ENCODE data around the gene OCSTAMP. TPM values are rescaled to one million over a fixed set of nuclear protein-coding genes. Genes with fewer than 3 reads are reported as not detected.

The OCSTAMP gene
- total and polyA plus RNA-seq, 8 donors, result not detected

GRCh38 chr20:46546936-46547335, 3.5 kb downstream of the OCSTAMP start:
- Histone ChIP-seq H3K4me1 (no peaks in the 10 kb centered on the region), H3K27ac (no peak overlapping the region), H3K4me3 (no peak overlapping the region), H3K9me3 (no peaks in the 10 kb centered on the region), H3K36me3 (no peaks in the 10 kb centered on the region), H3K27me3 (no peaks in the 10 kb centered on the region)
- no peak for ATAC-seq
- no peak for TF ChIP-seq CTCF (IDR thresholded peaks at IDR 0.05)
- intact Hi-C loops (cut with DNase I), result no loop called here
- DNase-seq, result no peak
- 58 to 76% methylated on average over 6 of the region's 6 CpGs for WGBS, 2 donors
- no peak for FAIRE-seq

- intact Hi-C loops (cut with DNase I), result no loop called here
- TF ChIP-seq CTCF (IDR thresholded peaks at IDR 0.05), result no peak
- no peak for FAIRE-seq
- no peak for ATAC-seq
- H3K27me3 ChIP-seq, result no peaks in the 10 kb centered on the region
- H3K4me3 ChIP-seq, result no peak overlapping the region
- no peak overlapping the region for H3K27ac ChIP-seq
- WGBS, 2 donors, result 80 to 81% methylated on average over 3 of the region's 3 CpGs
- no peaks in the 10 kb centered on the region for H3K36me3 ChIP-seq
- no peaks in the 10 kb centered on the region for H3K4me1 ChIP-seq
- no peak for DNase-seq
- no peaks in the 10 kb centered on the region for H3K9me3 ChIP-seq
Measured at GRCh38 chr20:46546298-46546697, 4.2 kb downstream of the OCSTAMP start.

- Histone ChIP-seq H3K27ac (no peak overlapping the region), H3K36me3 (no peaks in the 10 kb centered on the region), H3K27me3 (no peaks in the 10 kb centered on the region), H3K4me1 (no peaks in the 10 kb centered on the region), H3K9me3 (no peaks in the 10 kb centered on the region), H3K4me3 (no peak overlapping the region)
- peak in 1 of 6 donors; percentile 52 for DNase-seq
- ATAC-seq, result no peak
- no peak for FAIRE-seq
- TF ChIP-seq CTCF (IDR thresholded peaks at IDR 0.05), result no peak
- WGBS, 2 donors, result 80 to 89% methylated on average over 9 of the region's 9 CpGs
- intact Hi-C loops (cut with DNase I), result no loop called here
Measured at GRCh38 chr20:46545827-46546138, 4.7 kb downstream of the OCSTAMP start.

- TF ChIP-seq CTCF (IDR thresholded peaks at IDR 0.05), result no peak
- FAIRE-seq (no peak), DNase-seq (no peak), ATAC-seq (peak in 2 of 4 donors; percentile 45)
- Histone ChIP-seq H3K36me3 (no peaks in the 10 kb centered on the region), H3K4me1 (no peaks in the 10 kb centered on the region), H3K27ac (no peak overlapping the region), H3K27me3 (no peaks in the 10 kb centered on the region), H3K4me3 (no peak overlapping the region), H3K9me3 (no peaks in the 10 kb centered on the region)
- intact Hi-C loops (cut with DNase I), result no loop called here
- 80 to 86% methylated on average over 14 of the region's 14 CpGs for WGBS, 2 donors
Measured at GRCh38 chr20:46545077-46545826, 5.2 kb downstream of the OCSTAMP start.

GRCh38 chr20:46544576-46544975, 5.9 kb downstream of the OCSTAMP start:
- ATAC-seq (no peak), DNase-seq (no peak), FAIRE-seq (no peak)
- no peak overlapping the region for H3K4me3 ChIP-seq
- WGBS, 2 donors, result 54 to 69% methylated on average over 3 of the region's 3 CpGs
- no peaks in the 10 kb centered on the region for H3K4me1 ChIP-seq
- H3K9me3 ChIP-seq, result no peaks in the 10 kb centered on the region
- H3K27ac ChIP-seq, result no peak overlapping the region
- H3K27me3 ChIP-seq, result no peaks in the 10 kb centered on the region
- TF ChIP-seq CTCF (IDR thresholded peaks at IDR 0.05), result no peak
- no peaks in the 10 kb centered on the region for H3K36me3 ChIP-seq
- intact Hi-C loops (cut with DNase I), result no loop called here

All from pancreas (tissue), 10 donors.